ENCODE data around the gene RNASE7.

Gene RNASE7

GRCh38 chr14:21042918-21043317 is 756 bp downstream of the RNASE7 start:
- Histone ChIP-seq H3K4me1 (ENCODE audit: insufficient read depth, low read length, severe bottlenecking) (no peaks in the 10 kb centered on the region), H3K9ac (ENCODE audit: low read length) (no peak overlapping the region)

DNA sequence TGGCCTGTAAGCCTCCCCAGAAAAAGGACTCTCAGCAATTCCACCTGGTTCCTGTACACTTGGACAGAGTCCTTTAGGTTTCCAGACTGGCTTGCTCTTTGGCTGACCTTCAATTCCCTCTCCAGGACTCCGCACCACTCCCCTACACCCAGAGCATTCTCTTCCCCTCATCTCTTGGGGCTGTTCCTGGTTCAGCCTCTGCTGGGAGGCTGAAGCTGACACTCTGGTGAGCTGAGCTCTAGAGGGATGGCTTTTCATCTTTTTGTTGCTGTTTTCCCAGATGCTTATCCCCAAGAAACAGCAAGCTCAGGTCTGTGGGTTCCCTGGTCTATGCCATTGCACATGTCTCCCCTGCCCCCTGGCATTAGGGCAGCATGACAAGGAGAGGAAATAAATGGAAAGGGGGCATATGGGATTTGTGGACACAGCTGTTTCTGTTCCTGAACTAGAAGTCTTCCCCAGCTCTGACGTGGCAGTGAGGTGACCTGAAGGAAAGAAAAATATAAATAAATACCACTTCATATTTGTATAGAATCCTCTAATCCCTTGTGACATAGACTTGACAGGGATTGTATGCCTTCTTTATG is 1.3 kb downstream of the RNASE7 start:
- Histone ChIP-seq H3F3A (ENCODE audit: insufficient read depth, low read length) (no peaks in the 10 kb centered on the region), H3K27ac (ENCODE audit: low read depth, low read length, poor library complexity, severe bottlenecking) (no peak overlapping the region), H3K9me2 (ENCODE audit: low read depth, low read length) (no peaks in the 10 kb centered on the region), H3K4me1 (ENCODE audit: insufficient read depth, low read length, severe bottlenecking) (no peaks in the 10 kb centered on the region), H4K20me1 (ENCODE audit: insufficient read depth, low read length) (no peaks in the 10 kb centered on the region), H3K9me3 (ENCODE audit: low read length) (no peaks in the 10 kb centered on the region), H3K36me3 (ENCODE audit: insufficient read depth, low read length) (no peaks in the 10 kb centered on the region), H3K4me3 (ENCODE audit: low read depth, low read length, poor library complexity, severe bottlenecking) (no peak overlapping the region), H3K27me3 (ENCODE audit: insufficient read depth, low read length) (no peaks in the 10 kb centered on the region; the same call in 1 of the 2 replicates), H3K4me2 (ENCODE audit: low read length) (no peak overlapping the region), H3K9ac (ENCODE audit: low read length) (no peak overlapping the region), H3K79me2 (ENCODE audit: insufficient read depth, low read length) (no peaks in the 10 kb centered on the region), H2AFZ (ENCODE audit: low read length) (no peak overlapping the region)
- TF ChIP-seq CTCF (IDR thresholded peaks at IDR 0.05; ENCODE audit: low read length) (no peak), EZH2 (IDR thresholded peaks at IDR 0.05; ENCODE audit: borderline replicate concordance, low read length) (no peak)

More at GRCh38 chr14:21042918-21043317, 756 bp downstream of the RNASE7 start:
- Histone ChIP-seq H2AFZ (ENCODE audit: low read length) (no peak overlapping the region), H3K27ac (ENCODE audit: low read depth, low read length, poor library complexity, severe bottlenecking) (no peak overlapping the region), H3K27me3 (ENCODE audit: insufficient read depth, low read length) (no peaks in the 10 kb centered on the region; the same call in 1 of the 2 replicates), H3F3A (ENCODE audit: insufficient read depth, low read length) (no peaks in the 10 kb centered on the region), H3K9me2 (ENCODE audit: low read depth, low read length) (no peaks in the 10 kb centered on the region), H3K36me3 (ENCODE audit: insufficient read depth, low read length) (no peaks in the 10 kb centered on the region), H3K79me2 (ENCODE audit: insufficient read depth, low read length) (no peaks in the 10 kb centered on the region), H3K9me3 (ENCODE audit: low read length) (no peaks in the 10 kb centered on the region), H3K4me2 (ENCODE audit: low read length) (no peak overlapping the region), H3K4me3 (ENCODE audit: low read depth, low read length, poor library complexity, severe bottlenecking) (no peak overlapping the region), H4K20me1 (ENCODE audit: insufficient read depth, low read length) (no peaks in the 10 kb centered on the region)
- TF ChIP-seq CTCF (IDR thresholded peaks at IDR 0.05; ENCODE audit: low read length): no peak
- TF ChIP-seq EZH2 (IDR thresholded peaks at IDR 0.05; ENCODE audit: borderline replicate concordance, low read length): no peak

- Histone ChIP-seq H3K27me3 (ENCODE audit: insufficient read depth, low read length) (no peaks in the 10 kb centered on the region; the same call in 1 of the 2 replicates), H3K9me2 (ENCODE audit: low read depth, low read length) (no peaks in the 10 kb centered on the region), H3K9ac (ENCODE audit: low read length) (no peak overlapping the region), H2AFZ (ENCODE audit: low read length) (no peak overlapping the region), H3K36me3 (ENCODE audit: insufficient read depth, low read length) (no peaks in the 10 kb centered on the region), H3F3A (ENCODE audit: insufficient read depth, low read length) (no peaks in the 10 kb centered on the region), H3K4me2 (ENCODE audit: low read length) (no peak overlapping the region), H3K4me3 (ENCODE audit: low read depth, low read length, poor library complexity, severe bottlenecking) (no peak overlapping the region), H3K4me1 (ENCODE audit: insufficient read depth, low read length, severe bottlenecking) (no peaks in the 10 kb centered on the region), H3K27ac (ENCODE audit: low read depth, low read length, poor library complexity, severe bottlenecking) (no peak overlapping the region), H3K79me2 (ENCODE audit: insufficient read depth, low read length) (no peaks in the 10 kb centered on the region), H4K20me1 (ENCODE audit: insufficient read depth, low read length) (no peaks in the 10 kb centered on the region), H3K9me3 (ENCODE audit: low read length) (no peaks in the 10 kb centered on the region)
- TF ChIP-seq EZH2 (IDR thresholded peaks at IDR 0.05; ENCODE audit: borderline replicate concordance, low read length): no peak
- no peak for TF ChIP-seq CTCF (IDR thresholded peaks at IDR 0.05; ENCODE audit: low read length)
Observed at GRCh38 chr14:21043974-21044618, 1.9 kb downstream of the RNASE7 start.
